Ovary (tissue), 3 donors: Measurements from ENCODE around the gene RNU6-9.

ENCODE experiments used
- POLR2A ChIP-seq: fragments of 450-650 bp; IDR thresholded peaks from one replicate; pipeline ENCODE4 v1.6.1; 2017; ENCODE audit warnings: antibody characterized with exemption, mild to moderate bottlenecking, moderate library complexity
- TF ChIP-seq, protein P1 (sequence below), 3 donors: fragments of 450-650 bp in 2 of 3; fragments of 200-600 bp in 1 of 3; IDR thresholded peaks; one replicate each; pipeline versions ENCODE4 v1.5.1 to v1.8.0; 2016 to 2022; ENCODE audit warnings: antibody characterized with exemption in 3 of 3, mild to moderate bottlenecking in 1 of 3
- donor health status: DM: no; HTN: no; CAD: no.

DNA sequence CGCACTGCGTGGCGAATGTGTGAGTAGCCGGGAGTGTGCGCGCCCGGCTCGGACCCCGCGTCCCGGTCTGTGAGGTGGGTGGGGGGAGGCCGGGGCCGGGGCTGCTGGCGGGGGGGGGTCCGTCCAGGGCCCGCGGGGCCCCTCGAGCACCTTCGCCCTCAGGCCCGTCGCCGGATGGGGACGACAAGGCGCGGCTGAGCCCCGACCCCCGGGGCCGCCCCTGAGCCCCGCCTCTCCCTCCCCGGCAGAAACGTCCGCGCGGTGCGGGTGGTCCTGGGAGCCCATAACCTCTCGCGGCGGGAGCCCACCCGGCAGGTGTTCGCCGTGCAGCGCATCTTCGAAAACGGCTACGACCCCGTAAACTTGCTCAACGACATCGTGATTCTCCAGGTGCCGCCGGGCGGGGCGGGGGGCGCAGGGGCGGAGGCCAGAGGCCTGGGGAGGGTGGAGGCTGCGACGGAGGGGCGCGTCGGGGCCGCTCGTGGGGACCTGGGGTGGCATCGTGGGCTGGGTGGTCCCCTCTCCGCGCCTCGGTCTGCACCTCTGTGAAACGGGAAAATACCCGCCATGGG is 40.2 kb upstream of the RNU6-9 start:
- TF ChIP-seq, protein P1, sequence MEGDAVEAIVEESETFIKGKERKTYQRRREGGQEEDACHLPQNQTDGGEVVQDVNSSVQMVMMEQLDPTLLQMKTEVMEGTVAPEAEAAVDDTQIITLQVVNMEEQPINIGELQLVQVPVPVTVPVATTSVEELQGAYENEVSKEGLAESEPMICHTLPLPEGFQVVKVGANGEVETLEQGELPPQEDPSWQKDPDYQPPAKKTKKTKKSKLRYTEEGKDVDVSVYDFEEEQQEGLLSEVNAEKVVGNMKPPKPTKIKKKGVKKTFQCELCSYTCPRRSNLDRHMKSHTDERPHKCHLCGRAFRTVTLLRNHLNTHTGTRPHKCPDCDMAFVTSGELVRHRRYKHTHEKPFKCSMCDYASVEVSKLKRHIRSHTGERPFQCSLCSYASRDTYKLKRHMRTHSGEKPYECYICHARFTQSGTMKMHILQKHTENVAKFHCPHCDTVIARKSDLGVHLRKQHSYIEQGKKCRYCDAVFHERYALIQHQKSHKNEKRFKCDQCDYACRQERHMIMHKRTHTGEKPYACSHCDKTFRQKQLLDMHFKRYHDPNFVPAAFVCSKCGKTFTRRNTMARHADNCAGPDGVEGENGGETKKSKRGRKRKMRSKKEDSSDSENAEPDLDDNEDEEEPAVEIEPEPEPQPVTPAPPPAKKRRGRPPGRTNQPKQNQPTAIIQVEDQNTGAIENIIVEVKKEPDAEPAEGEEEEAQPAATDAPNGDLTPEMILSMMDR (IDR thresholded peaks at IDR 0.05): no peak
- no peak for TF ChIP-seq POLR2A
